HT-29 (cell line): Measurements from ENCODE around the gene PTPRN2. TPM values are rescaled to one million over a fixed set of nuclear protein-coding genes. Genes with fewer than 3 reads are reported as not detected.
"Not testable (repeated sequence)": the region's sequence is repeated elsewhere in the genome, so short reads cannot be mapped to it uniquely, and the experiment has no call there.

Source experiments
- DNase-seq: peaks from one replicate; pipeline ENCODE4 v3.0.0-alpha.2; 2015; ENCODE audit warnings: low spot score
- total RNA-seq: library from RNA; depleted of rRNA; stranded (reverse); fragments of >200 nt; shearing (Covaris generic); gene quantifications from 2 replicates; pipeline ENCODE4 v1.2.3, GENCODE V29; 2014

PTPRN2 gene
- total RNA-seq, 1 experiment from 2014 or later = 1.7 TPM

GRCh38 chr7:157602156-157602555 is 985.5 kb downstream of the PTPRN2 start:
- no peak for DNase-seq

- no peak for DNase-seq
Measured at GRCh38 chr7:157601530-157601929, 986.1 kb downstream of the PTPRN2 start.

GRCh38 chr7:157599491-157599890 is 988.1 kb downstream of the PTPRN2 start:
- no peak for DNase-seq

GRCh38 chr7:157597562-157597961 is 990.1 kb downstream of the PTPRN2 start:
- no peak for DNase-seq

GRCh38 chr7:157596881-157597280 is 990.7 kb downstream of the PTPRN2 start:
- no peak for DNase-seq

GRCh38 chr7:157596471-157596870 is 991.2 kb downstream of the PTPRN2 start:
- DNase-seq = no peak

GRCh38 chr7:157596026-157596425 is 991.6 kb downstream of the PTPRN2 start:
- DNase-seq = no peak

GRCh38 chr7:157595086-157595855 is 992.4 kb downstream of the PTPRN2 start:
- no peak for DNase-seq

GRCh38 chr7:157594306-157594705 is 993.3 kb downstream of the PTPRN2 start:
- DNase-seq = no peak

- DNase-seq = no peak
Measured at GRCh38 chr7:157593541-157593940, 994.1 kb downstream of the PTPRN2 start.

GRCh38 chr7:157592636-157593320 is 994.8 kb downstream of the PTPRN2 start:
- DNase-seq = not testable (repeated sequence)

- DNase-seq = no peak
Measured at GRCh38 chr7:157590526-157590925, 997.1 kb downstream of the PTPRN2 start.

- DNase-seq = no peak
Measured at GRCh38 chr7:157589680-157590079, 997.9 kb downstream of the PTPRN2 start.

GRCh38 chr7:157587805-157588560 is 999.6 kb downstream of the PTPRN2 start:
- no peak for DNase-seq

- DNase-seq = no peak
Measured at GRCh38 chr7:157587051-157587804, 1000.4 kb downstream of the PTPRN2 start.

- DNase-seq = no peak
Measured at GRCh38 chr7:157586426-157586955, 1001.1 kb downstream of the PTPRN2 start.

- no peak for DNase-seq
Measured at GRCh38 chr7:157585113-157585861, 1002.3 kb downstream of the PTPRN2 start.

GRCh38 chr7:157584420-157584819 is 1003.2 kb downstream of the PTPRN2 start:
- DNase-seq = no peak

GRCh38 chr7:157581740-157582139 is 1005.9 kb downstream of the PTPRN2 start:
- no peak for DNase-seq

- DNase-seq = no peak
Measured at GRCh38 chr7:157580324-157580723, 1007.3 kb downstream of the PTPRN2 start.

- no peak for DNase-seq
Measured at GRCh38 chr7:157579425-157579824, 1008.2 kb downstream of the PTPRN2 start.
